NB4 (cell line): ENCODE measurements around the gene WNT6.

Experiments used
- MAX ChIP-seq: IDR thresholded peaks from 2 replicates; pipeline ENCODE4 v1.6.1; 2011; ENCODE audit warnings: low read depth, low read length
- MYC ChIP-seq: IDR thresholded peaks from 2 replicates; pipeline ENCODE4 v1.6.1; 2011; ENCODE audit warnings: low read depth, low read length
- POLR2A ChIP-seq: IDR thresholded peaks from 2 replicates; pipeline ENCODE4 v1.6.1; 2011; ENCODE audit warnings: mild to moderate bottlenecking; ENCODE audit not compliant: insufficient read length; ENCODE audit errors: extremely low read depth
- TF ChIP-seq, protein P1 (sequence below): IDR thresholded peaks from one replicate; pipeline ENCODE4 v1.5.1; 2012; ENCODE audit warnings: low read depth, low read length

DNA sequence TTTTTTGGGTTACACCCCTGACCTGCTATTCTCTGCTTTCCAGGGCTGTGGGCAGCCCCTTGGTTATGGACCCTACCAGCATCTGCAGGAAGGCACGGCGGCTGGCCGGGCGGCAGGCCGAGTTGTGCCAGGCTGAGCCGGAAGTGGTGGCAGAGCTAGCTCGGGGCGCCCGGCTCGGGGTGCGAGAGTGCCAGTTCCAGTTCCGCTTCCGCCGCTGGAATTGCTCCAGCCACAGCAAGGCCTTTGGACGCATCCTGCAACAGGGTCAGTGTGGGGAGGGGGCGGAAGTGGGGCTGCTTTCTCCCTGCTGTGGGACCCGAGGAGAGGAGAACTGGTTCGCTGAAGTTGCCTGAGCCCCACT, 11.4 kb downstream of the WNT6 start:
- TF ChIP-seq, protein P1, sequence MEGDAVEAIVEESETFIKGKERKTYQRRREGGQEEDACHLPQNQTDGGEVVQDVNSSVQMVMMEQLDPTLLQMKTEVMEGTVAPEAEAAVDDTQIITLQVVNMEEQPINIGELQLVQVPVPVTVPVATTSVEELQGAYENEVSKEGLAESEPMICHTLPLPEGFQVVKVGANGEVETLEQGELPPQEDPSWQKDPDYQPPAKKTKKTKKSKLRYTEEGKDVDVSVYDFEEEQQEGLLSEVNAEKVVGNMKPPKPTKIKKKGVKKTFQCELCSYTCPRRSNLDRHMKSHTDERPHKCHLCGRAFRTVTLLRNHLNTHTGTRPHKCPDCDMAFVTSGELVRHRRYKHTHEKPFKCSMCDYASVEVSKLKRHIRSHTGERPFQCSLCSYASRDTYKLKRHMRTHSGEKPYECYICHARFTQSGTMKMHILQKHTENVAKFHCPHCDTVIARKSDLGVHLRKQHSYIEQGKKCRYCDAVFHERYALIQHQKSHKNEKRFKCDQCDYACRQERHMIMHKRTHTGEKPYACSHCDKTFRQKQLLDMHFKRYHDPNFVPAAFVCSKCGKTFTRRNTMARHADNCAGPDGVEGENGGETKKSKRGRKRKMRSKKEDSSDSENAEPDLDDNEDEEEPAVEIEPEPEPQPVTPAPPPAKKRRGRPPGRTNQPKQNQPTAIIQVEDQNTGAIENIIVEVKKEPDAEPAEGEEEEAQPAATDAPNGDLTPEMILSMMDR: no peak
- no peak for TF ChIP-seq POLR2A
- TF ChIP-seq MYC: no peak
- TF ChIP-seq MAX: no peak
